ES-I3 (cell line): ENCODE data around the gene DNAH1.

Experiments used
- H3K36me3 ChIP-seq: 2 replicates; pipeline ENCODE4 v1.6.1; 2013; ENCODE audit warnings: mild to moderate bottlenecking, low read length, control low read depth, moderate library complexity; ENCODE audit not compliant: insufficient read depth
- H3K4me1 ChIP-seq: 2 replicates; pipeline ENCODE4 v1.6.1; 2013; ENCODE audit warnings: mild to moderate bottlenecking, control low read depth, low read length; ENCODE audit not compliant: insufficient read depth
- H3K9ac ChIP-seq: 2 replicates; pipeline ENCODE4 v1.6.1; 2013; ENCODE audit warnings: low read depth, mild to moderate bottlenecking, low read length, moderate library complexity
- H3K9me3 ChIP-seq: 2 replicates; pipeline ENCODE4 v1.6.1; 2013; ENCODE audit warnings: mild to moderate bottlenecking, low read length, moderate library complexity; ENCODE audit not compliant: control insufficient read depth, insufficient read depth

DNAH1 gene

DNA sequence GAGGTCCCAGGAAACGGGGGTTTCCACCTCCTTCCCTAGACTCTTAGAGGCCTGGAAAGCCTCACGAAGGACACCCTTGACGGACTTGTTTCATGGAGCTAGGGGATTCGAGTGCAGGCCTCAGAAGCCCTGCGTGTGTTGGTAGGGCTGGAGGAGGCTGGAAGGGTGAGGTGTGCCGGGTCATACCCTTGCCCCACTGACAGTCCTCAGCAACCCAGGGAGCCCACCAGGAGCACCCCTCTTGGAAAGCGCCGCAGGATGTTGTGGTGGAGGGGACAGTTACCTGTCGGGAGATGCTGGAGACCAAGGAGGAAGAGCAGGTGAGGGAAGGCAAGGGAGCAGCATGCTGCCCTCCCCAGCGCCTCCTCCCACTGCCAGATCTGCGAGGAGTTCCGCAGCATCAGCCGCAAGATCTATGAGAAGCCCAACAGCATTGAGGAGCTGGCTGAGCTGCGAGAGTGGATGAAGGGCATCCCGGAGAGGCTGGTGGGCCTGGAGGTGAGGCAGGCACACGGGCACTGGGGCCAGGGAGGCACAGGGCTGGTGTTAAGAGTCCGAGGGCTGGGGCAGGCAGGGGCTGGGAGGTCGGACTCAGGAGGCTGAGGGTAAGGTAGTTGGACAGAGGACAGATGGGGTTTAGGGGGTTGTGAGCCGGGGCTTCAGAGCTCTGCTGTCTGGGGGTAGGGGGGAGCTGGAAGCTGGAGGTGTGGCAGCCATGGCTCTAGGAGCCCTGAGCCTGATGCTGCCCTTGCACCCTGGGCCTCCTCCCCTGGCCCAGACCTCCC lies 33.7 kb downstream of the DNAH1 start:
- no peaks in the 10 kb centered on the region for H3K4me1 ChIP-seq
- H3K9me3 ChIP-seq: no peaks in the 10 kb centered on the region
- no peak overlapping the region for H3K9ac ChIP-seq
- H3K36me3 ChIP-seq: no peaks in the 10 kb centered on the region

DNA sequence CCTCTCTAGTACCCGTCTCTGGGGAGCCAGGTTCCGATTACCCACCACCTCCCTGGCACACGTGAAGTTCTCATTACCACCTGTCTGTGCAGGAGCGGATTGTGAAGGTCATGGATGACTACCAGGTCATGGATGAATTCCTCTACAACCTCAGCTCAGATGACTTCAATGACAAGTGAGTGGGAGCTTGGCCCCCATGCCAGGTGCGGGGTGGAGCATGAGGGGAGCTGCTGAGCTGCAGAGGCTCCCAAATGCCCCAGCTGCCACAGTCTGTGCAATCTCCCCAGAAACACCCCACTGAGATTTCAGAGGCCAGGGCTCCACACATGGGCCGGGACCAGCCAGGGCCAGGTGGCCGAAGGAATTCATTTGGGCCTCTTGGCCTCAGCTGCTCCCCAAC lies 34.3 kb downstream of the DNAH1 start:
- H3K4me1 ChIP-seq: no peaks in the 10 kb centered on the region
- H3K9me3 ChIP-seq: no peaks in the 10 kb centered on the region
- H3K9ac ChIP-seq: no peak overlapping the region
- no peaks in the 10 kb centered on the region for H3K36me3 ChIP-seq

DNA sequence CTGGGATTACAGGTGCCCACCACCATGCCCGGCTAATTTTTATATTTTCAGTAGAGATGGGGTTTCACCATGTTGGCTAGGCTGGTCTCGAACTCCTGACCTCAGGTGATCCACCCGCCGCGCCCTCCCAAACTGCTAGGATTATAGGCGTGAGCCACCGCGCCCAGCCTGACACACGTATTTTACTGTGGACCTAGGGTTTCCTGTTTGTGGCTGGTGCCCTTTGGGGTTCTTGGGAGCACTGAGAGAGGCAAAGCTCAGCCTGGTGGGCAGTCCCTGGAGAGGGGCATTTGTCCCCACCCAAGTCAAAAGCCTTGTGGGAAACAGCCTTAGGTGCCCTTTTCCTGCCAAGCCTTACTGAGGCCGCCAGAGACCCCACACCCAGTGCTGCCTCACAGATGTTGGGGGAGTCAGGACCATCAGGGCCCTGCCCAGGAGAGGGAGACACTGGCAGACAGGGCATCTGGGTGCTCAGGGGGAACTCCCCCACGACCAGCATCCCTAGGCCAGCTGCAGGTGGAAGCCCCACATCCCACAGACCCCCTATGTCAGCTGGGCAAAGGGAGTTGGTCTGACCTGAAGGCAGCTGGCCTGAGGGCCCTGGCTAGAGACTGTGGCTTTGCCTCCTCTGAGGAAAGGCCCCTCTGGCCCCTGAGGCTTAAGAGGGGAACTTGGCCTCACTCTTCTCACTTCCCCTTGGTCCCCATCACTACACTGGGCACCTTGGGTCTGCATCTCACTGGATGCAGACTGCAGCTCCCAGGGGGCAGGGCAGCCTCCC lies 35.1 kb downstream of the DNAH1 start:
- Histone ChIP-seq H3K36me3 (no peaks in the 10 kb centered on the region), H3K9ac (no peak overlapping the region), H3K9me3 (no peaks in the 10 kb centered on the region), H3K4me1 (no peaks in the 10 kb centered on the region)

DNA sequence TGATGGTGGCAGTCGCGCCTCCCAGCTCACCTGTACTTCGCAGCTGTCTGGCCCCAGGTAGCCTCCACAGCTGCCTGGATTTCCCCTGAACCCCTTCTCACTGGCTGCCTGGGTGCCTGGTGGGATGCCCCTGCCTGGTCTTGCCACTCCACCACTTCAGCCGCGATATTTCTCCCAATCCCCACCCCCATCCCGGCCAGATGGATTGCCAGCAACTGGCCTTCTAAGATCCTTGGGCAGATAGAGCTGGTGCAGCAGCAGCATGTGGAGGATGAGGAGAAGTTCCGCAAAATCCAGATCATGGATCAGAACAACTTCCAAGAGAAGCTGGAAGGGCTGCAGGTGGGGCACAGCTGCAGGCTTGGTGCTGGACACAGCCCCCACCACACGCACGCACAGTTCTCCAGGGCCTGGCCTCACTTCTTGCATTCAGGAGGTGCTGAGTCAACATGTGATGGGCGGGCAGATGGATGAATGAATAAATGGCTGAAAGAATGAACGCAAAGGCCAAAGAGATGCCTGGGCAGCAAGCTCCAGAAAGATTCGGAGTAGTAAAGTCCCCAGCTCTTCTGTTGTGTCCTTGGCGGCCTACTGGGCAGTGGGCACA lies 35.7 kb downstream of the DNAH1 start:
- Histone ChIP-seq H3K4me1 (no peaks in the 10 kb centered on the region), H3K9me3 (no peaks in the 10 kb centered on the region), H3K36me3 (no peaks in the 10 kb centered on the region), H3K9ac (no peak overlapping the region)

DNA sequence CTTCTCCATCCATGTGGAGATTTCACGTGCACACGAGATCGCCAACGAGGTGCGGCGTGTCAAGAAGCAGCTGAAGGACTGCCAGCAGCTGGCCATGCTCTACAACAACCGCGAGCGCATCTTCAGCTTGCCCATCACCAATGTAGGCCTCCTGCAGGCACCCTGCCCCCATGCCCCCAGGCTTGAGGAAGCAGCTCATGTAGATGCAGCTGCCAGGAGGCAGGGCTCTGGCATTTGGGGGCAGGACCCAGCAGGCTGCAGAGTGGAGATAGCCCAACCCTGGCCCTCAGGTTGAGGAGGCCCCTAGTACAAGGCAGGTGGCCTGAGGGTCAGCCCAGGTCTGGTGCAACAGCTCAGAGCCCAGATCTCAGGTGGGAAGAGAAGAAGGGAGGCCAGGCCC lies 36.4 kb downstream of the DNAH1 start:
- no peak overlapping the region for H3K9ac ChIP-seq
- no peaks in the 10 kb centered on the region for H3K4me1 ChIP-seq
- no peaks in the 10 kb centered on the region for H3K36me3 ChIP-seq
- no peaks in the 10 kb centered on the region for H3K9me3 ChIP-seq

DNA sequence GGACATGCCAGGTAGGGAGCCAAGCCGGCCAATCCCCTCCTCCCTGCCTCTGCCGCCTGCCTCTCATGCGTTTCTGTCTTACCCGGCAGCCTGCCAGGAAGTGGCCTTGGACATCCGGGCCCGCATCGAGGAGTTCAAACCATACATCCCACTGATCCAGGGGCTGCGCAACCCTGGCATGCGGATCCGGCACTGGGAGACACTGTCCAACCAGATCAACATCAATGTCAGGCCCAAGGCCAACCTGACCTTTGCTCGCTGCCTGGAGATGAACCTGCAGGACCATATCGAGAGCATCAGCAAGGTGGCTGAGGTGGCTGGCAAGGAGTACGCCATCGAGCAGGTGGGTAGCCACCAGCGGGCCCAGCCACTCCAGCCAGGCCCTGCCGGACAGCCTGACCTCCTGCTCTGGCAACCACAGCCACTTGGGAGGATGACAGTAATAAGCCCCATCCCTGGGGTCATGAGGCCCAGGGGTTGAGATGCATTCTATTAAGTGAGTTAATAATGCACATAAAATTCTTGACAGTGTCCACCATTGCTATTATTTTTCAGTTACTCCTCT lies 37.3 kb downstream of the DNAH1 start:
- no peak overlapping the region for H3K9ac ChIP-seq
- H3K36me3 ChIP-seq: no peaks in the 10 kb centered on the region
- H3K4me1 ChIP-seq: no peaks in the 10 kb centered on the region
- no peaks in the 10 kb centered on the region for H3K9me3 ChIP-seq

DNA sequence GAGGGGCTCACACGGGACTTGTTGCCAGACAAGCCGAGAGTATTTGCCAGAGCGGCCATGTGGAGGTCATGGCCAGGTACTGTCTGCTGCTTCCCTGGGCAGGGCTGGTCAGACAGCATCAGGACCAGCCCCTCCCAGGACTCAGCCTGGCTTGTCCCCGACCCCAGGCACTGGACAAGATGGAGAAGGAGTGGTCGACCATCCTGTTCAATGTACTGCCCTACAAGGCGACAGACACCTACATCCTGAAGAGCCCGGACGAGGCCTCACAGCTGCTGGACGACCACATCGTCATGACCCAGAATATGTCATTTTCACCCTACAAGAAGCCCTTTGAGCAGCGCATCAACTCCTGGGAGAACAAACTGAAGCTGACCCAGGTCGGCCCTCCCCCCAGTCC lies 38.6 kb downstream of the DNAH1 start:
- Histone ChIP-seq H3K9ac (no peak overlapping the region), H3K4me1 (no peaks in the 10 kb centered on the region), H3K9me3 (no peaks in the 10 kb centered on the region), H3K36me3 (no peaks in the 10 kb centered on the region)

DNA sequence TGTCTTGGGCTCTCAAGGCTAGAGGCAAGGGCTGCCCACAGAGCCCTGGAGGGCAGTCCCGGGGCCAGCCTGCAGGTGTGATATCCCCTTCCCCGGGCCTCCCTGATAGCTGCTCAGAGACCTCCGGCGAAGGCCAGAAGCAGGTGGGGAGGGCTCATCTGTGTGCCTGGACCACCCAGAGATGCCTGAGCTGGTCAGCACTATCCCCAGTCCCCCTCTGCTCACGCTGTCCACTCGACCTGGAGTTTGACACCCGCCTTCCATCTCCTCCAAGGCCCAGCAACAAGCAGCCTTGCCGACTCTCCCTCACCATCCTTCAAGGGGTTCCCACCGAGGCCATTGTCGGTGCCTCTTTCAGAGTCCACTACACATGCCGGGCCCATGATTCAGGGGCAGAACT lies 39.4 kb downstream of the DNAH1 start:
- no peak overlapping the region for H3K9ac ChIP-seq
- H3K4me1 ChIP-seq: no peaks in the 10 kb centered on the region
- no peaks in the 10 kb centered on the region for H3K36me3 ChIP-seq
- no peaks in the 10 kb centered on the region for H3K9me3 ChIP-seq

DNA sequence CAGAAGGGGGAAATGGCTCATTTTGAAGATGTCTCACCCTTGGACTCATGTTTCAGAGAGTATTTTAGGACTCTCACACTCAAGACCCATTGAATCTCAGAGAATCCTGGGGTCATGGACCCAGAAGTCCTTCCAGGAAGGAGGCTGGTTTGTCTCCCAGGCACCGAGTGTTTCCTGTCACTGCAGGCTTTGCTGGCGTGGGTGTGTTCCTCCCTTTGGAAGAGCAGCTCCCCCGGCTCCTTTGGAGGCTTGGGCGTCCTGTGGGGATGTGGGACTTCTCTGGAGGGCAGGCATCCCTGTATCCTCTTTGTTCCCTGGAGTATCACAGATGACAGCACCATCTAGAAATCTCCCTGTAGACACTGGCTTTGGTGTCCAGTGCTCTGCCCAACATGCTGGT lies 40.0 kb downstream of the DNAH1 start:
- H3K9ac ChIP-seq: no peak overlapping the region
- no peaks in the 10 kb centered on the region for H3K4me1 ChIP-seq
- no peaks in the 10 kb centered on the region for H3K36me3 ChIP-seq
- no peaks in the 10 kb centered on the region for H3K9me3 ChIP-seq

DNA sequence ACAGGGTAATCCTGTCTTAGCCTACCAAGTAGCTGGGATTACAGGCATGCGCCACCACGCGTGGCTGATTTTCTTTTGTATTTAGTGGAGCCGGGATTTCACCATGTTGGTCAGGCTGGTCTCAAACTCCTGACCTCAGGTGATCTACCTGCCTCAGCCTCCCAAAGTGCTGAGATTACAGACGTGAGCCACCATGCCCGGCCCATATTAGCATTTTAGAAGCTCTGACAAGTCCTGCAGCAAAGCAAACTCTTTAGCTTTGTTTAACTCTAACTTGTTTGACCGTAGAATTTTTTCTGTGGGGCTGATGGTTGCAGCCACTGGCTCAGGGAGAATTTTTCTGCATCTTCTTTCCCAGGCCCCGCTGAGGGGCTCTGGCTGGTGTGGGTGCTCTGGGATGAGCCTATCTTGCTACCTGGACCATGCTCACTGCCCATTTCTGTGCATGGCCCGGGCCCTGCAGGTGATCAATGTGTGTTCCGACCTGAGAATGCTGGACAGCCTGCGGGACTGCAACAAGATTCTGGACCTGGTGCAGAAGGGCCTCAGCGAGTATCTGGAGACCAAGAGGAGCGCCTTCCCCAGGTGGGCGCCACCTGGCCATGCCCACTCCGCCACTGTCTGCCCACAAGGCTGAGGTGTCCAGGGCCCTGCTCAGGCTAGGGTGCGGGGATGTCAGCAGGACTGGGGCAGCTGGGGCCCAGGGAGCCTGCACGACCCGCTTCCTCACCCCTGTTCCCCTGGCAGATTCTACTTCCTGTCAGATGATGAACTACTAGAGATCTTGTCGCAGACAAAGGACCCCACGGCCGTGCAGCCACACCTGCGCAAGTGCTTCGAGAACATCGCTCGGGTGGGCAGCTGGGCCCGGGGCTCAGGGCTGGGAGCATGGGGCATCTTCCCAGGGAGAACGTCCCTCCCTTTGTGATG lies 41.3 kb downstream of the DNAH1 start:
- H3K9me3 ChIP-seq: no peaks in the 10 kb centered on the region
- no peaks in the 10 kb centered on the region; the same call in 1 of the 2 replicates for H3K4me1 ChIP-seq
- H3K9ac ChIP-seq: no peak overlapping the region
- no peaks in the 10 kb centered on the region for H3K36me3 ChIP-seq

DNA sequence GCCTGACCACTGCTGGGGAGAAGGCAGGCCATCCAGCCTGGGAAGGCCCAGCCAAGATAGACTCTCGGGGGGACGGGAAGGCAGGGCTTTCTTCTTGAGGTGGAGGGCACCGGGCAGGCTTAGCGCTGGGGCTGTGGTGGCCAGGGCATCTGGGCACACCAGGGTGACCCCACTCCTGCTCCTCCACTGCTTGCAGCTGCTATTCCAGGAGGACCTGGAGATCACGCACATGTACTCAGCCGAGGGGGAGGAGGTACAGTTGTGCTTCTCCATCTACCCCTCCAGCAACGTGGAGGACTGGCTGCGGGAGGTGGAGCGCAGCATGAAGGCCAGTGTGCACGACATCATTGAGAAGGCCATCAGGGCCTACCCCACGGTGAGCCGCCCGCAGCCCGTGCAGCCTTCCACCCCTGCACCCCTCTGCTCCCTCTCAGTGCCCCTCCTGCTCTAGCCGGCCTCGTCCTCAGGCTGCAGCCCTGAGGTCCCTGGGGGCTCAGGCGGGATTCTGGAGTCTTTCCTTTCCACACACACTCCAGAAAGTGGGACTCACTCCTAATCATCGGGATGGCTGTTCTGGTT lies 42.3 kb downstream of the DNAH1 start:
- Histone ChIP-seq H3K36me3 (no peaks in the 10 kb centered on the region), H3K9ac (no peak overlapping the region), H3K9me3 (no peaks in the 10 kb centered on the region), H3K4me1 (no peaks in the 10 kb centered on the region; the same call in 1 of the 2 replicates)

DNA sequence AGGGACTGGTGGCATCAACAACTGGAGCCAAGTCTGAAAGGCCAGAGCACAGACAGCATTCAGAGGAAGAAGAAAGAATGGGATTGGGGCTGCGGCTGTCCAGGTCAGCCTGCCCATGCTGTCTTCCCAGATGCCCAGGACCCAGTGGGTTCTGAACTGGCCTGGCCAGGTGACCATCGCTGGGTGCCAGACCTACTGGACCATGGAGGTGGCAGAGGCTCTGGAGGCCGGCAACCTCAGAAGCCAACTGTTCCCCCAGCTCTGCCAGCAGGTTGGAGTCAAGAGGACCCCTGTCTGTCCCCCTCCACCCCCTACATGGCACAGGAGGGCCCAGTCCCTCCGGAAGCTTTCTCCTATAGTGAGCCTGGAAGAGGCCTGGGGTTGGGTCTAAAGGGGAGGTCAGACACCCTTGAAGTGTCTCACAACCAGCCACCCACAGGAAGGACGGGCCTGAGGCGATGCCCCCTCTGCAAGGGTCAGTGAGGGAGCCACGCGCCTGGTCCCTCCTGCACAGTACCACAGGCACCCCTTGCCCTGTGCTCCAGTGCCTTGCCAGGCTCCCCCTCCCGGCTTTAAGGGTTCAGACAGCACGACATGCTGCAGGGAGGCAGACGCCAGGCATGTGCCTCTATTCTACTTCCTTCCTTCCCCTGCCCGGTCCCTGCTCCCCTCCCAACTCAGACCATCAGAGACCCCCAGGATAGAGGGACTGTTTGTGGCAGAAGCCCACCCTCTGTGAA lies 43.2 kb downstream of the DNAH1 start:
- no peaks in the 10 kb centered on the region; the same call in 1 of the 2 replicates for H3K4me1 ChIP-seq
- no peaks in the 10 kb centered on the region for H3K9me3 ChIP-seq
- H3K36me3 ChIP-seq: no peaks in the 10 kb centered on the region
- H3K9ac ChIP-seq: no peak overlapping the region

DNA sequence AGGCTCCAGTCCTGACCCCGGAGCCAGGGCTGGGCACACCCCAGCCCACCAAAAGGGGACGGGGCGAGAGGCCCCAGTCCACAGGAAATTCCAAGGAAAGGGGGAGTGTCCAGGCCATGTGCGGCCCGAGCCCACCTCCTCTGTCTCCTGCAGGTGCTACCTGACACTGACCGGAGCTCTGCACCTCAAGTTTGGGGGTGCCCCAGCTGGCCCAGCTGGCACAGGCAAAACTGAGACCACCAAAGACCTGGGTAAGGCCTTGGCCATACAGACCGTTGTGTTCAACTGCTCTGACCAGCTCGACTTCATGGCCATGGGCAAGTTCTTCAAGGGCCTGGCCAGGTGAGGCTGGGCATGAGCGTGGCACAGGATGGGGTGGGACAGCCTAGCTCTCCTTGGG lies 44.9 kb downstream of the DNAH1 start:
- H3K9me3 ChIP-seq: no peaks in the 10 kb centered on the region
- no peaks in the 10 kb centered on the region for H3K36me3 ChIP-seq
- no peaks in the 10 kb centered on the region; the same call in 1 of the 2 replicates for H3K4me1 ChIP-seq
- H3K9ac ChIP-seq: no peak overlapping the region
